A673 (cell line): ENCODE data around the gene KCNB1.

Experiments
- CTCF ChIP-seq: fragments of 300-800, 200-600 bp; sonication (generic); conservative IDR thresholded peaks from 2 replicates; pipeline ENCODE4 v1.5.1; 2017; ENCODE audit warnings: low read depth, mild to moderate bottlenecking, antibody characterized with exemption, low read length, moderate library complexity, mixed read lengths
- EZH2 ChIP-seq: fragments of 200-600 bp; sonication (generic); IDR thresholded peaks from 2 replicates; pipeline ENCODE4 v1.6.1; 2017; ENCODE audit warnings: borderline replicate concordance, low read depth, mild to moderate bottlenecking, mixed read lengths, antibody characterized with exemption, low read length; ENCODE audit not compliant: poor library complexity, severe bottlenecking

- TF ChIP-seq CTCF (no peak), EZH2 (no peak)
These were observed 139.2 kb downstream of the KCNB1 start for GRCh38 chr20:49343246-49343645.
